GM13976 (cell line): Measurements from ENCODE around the gene MYO9A.

ENCODE experiments used
- DNase-seq: peaks from one replicate; pipeline ENCODE4 v3.0.0; 2012; ENCODE audit warnings: low spot score
- CTCF ChIP-seq: IDR thresholded peaks from 2 replicates; pipeline ENCODE4 v1.5.1; 2012; ENCODE audit warnings: borderline replicate concordance, mild to moderate bottlenecking; ENCODE audit not compliant: insufficient read depth; ENCODE audit errors: extremely low read depth, missing control alignments, control extremely low read depth
- in situ Hi-C: fragments of 300-500 bp; cut with MboI; formaldehyde crosslinking; loops from one replicate; pipeline ENCODE4 v1.12.0; 2022; ENCODE audit warnings: low sequenced_read_pairs, mixed read lengths, inconsistent platforms; ENCODE audit not compliant: unreplicated experiment

Gene MYO9A

GRCh38 chr15:71899674-71900073 is 218.3 kb downstream of the MYO9A start:
- in situ Hi-C loops: no loop called here
- no peak for TF ChIP-seq CTCF
- DNase-seq: no peak

- no peak for DNase-seq
- TF ChIP-seq CTCF: no peak
- in situ Hi-C loops: no loop called here
Measured at GRCh38 chr15:71893691-71894090, 224.3 kb downstream of the MYO9A start.

GRCh38 chr15:71892335-71892734 is 225.6 kb downstream of the MYO9A start:
- no peak for TF ChIP-seq CTCF
- in situ Hi-C loops: no loop called here
- DNase-seq: no peak

- no peak for TF ChIP-seq CTCF
- no peak for DNase-seq
- in situ Hi-C loops: no loop called here
Measured at GRCh38 chr15:71891026-71891425, 226.9 kb downstream of the MYO9A start.

- in situ Hi-C loops: no loop called here
- TF ChIP-seq CTCF: no peak
- DNase-seq: no peak
Measured at GRCh38 chr15:71889947-71890346, 228.0 kb downstream of the MYO9A start.

GRCh38 chr15:71889385-71889784 is 228.6 kb downstream of the MYO9A start:
- no peak for DNase-seq
- in situ Hi-C loops: no loop called here
- TF ChIP-seq CTCF: no peak

GRCh38 chr15:71888797-71889196 is 229.2 kb downstream of the MYO9A start:
- DNase-seq: no peak
- no peak for TF ChIP-seq CTCF
- in situ Hi-C loops: no loop called here
